Measurements from ENCODE around the gene ESPL1. TPM values are rescaled to one million over a fixed set of nuclear protein-coding genes. Genes with fewer than 3 reads are reported as not detected.

The ESPL1 gene
- total RNA-seq, 8 experiments from 2014 or later, result 0.50 to 15.2 (median 0.66) TPM

GRCh38 chr12:53299454-53300180 lies 31.5 kb downstream of the ESPL1 start, which contains the start of gene MYG1:
Gene MYG1, plus strand, starts transcription at chr12:53299695. Its CDS starts 43 bp downstream, at chr12:53299738.
- in situ Hi-C loops (cut with MboI; ENCODE audit: low pct_unique_long_range_greater_than_20kb in 2 of 9, low sequenced_read_pairs in 9 of 9, unreplicated experiment in 9 of 9), result loop anchor here in 1 of 9 experiments (25.0 kb wide), 1 partner anchor 112 kb away; the partner anchor contains the start of genes CSAD and ZNF740
- 0 to 1% (median 0%) methylated on average over 5 to 21 of the region's 51 CpGs; no CpG with 5 or more reads in 5 of the 10 experiments for WGBS, 10 experiments
- peak; percentile 67 to 89 (median 86) for ATAC-seq (replicated peaks in 6 of 8)

GRCh38 chr12:53300187-53300586 lies 32.1 kb downstream of the ESPL1 start:
- Histone ChIP-seq H3K4me3 (peak overlapping the region; percentile 57 to 95 (median 83)), H3K27ac (peak overlapping the region; percentile 67 to 85), H3K4me1 (replicated peaks in 1 of 2) (peaks cover 21 to 22% of the 10 kb centered on the region in 2 donors)
- ATAC-seq (replicated peaks in 6 of 8), result peak in 3 of 8 experiments; percentile 2 to 11 (median 8)
- in situ Hi-C loops (cut with MboI; ENCODE audit: low pct_unique_long_range_greater_than_20kb in 2 of 9, low sequenced_read_pairs in 9 of 9, unreplicated experiment in 9 of 9), result no loop called here
- 0 to 6% (median 2%) methylated on average over 2 to 7 of the region's 12 CpGs; no CpG with 5 or more reads in 6 of the 10 experiments for WGBS, 10 experiments

More at GRCh38 chr12:53299454-53300180, 31.5 kb downstream of the ESPL1 start, which contains the start of gene MYG1:
- H3K27ac ChIP-seq, result peak within 1 kb of the TSS; percentile 71 to 85
- H3K4me3 ChIP-seq, result peak within 1 kb of the TSS; percentile 57 to 95 (median 83)
- H3K4me1 ChIP-seq (replicated peaks in 1 of 2), result peaks cover 22 to 24% of the 10 kb centered on the region in 2 donors

GRCh38 chr12:53302903-53303302 lies 34.8 kb downstream of the ESPL1 start:
- Histone ChIP-seq H3K4me3 (no peak overlapping the region), H3K4me1 (replicated peaks in 1 of 2) (peaks cover 15 to 16% of the 10 kb centered on the region in 2 donors), H3K27ac (no peak overlapping the region)
- 80 to 100% (median 92%) methylated on average over 1 to 2 of the region's 5 CpGs; no CpG with 5 or more reads in 7 of the 10 experiments for WGBS, 10 experiments
- no peak for ATAC-seq (replicated peaks in 6 of 8)
- in situ Hi-C loops (cut with MboI; ENCODE audit: low pct_unique_long_range_greater_than_20kb in 2 of 9, low sequenced_read_pairs in 9 of 9, unreplicated experiment in 9 of 9), result no loop called here

- WGBS, 10 experiments, result 80 to 95% (median 92%) methylated on average over 2 to 8 of the region's 10 CpGs; no CpG with 5 or more reads in 5 of the 10 experiments
- in situ Hi-C loops (cut with MboI; ENCODE audit: low pct_unique_long_range_greater_than_20kb in 2 of 9, low sequenced_read_pairs in 9 of 9, unreplicated experiment in 9 of 9), result no loop called here
- Histone ChIP-seq H3K27ac (no peak overlapping the region), H3K4me3 (no peak overlapping the region), H3K4me1 (replicated peaks in 1 of 2) (no peaks in the 10 kb centered on the region)
- peak in 1 of 8 experiments; percentile 6 for ATAC-seq (replicated peaks in 6 of 8)
These were observed 38.7 kb downstream of the ESPL1 start for GRCh38 chr12:53306826-53307225.

GRCh38 chr12:53308276-53308675 lies 40.2 kb downstream of the ESPL1 start:
- no peak for ATAC-seq (replicated peaks in 6 of 8)
- in situ Hi-C loops (cut with MboI; ENCODE audit: low pct_unique_long_range_greater_than_20kb in 2 of 9, low sequenced_read_pairs in 9 of 9, unreplicated experiment in 9 of 9), result no loop called here
- Histone ChIP-seq H3K4me3 (no peak overlapping the region), H3K4me1 (replicated peaks in 1 of 2) (no peaks in the 10 kb centered on the region), H3K27ac (no peak overlapping the region)
- 33 to 80% (median 56%) methylated on average over 1 to 2 of the region's 4 CpGs; no CpG with 5 or more reads in 6 of the 10 experiments for WGBS, 10 experiments

GRCh38 chr12:53313996-53314395 lies 45.9 kb downstream of the ESPL1 start:
- H3K27ac ChIP-seq, result no peak overlapping the region
- WGBS, 10 experiments, result 80 to 100% (median 100%) methylated on average over 1 to 2 of the region's 3 CpGs; no CpG with 5 or more reads in 4 of the 10 experiments
- H3K4me1 ChIP-seq (replicated peaks in 1 of 2), result no peaks in the 10 kb centered on the region
- no peak overlapping the region for H3K4me3 ChIP-seq
- in situ Hi-C loops (cut with MboI; ENCODE audit: low pct_unique_long_range_greater_than_20kb in 2 of 9, low sequenced_read_pairs in 9 of 9, unreplicated experiment in 9 of 9), result no loop called here
- ATAC-seq (replicated peaks in 6 of 8), result no peak

- peak overlapping the region; percentile 97 to 98 for H3K27ac ChIP-seq
- in situ Hi-C loops (cut with MboI; ENCODE audit: low pct_unique_long_range_greater_than_20kb in 2 of 9, low sequenced_read_pairs in 9 of 9, unreplicated experiment in 9 of 9), result no loop called here
- peak overlapping the region; percentile 64 to 95 (median 75) for H3K4me3 ChIP-seq
- no peak for ATAC-seq (replicated peaks in 6 of 8)
- WGBS, 10 experiments, result 0 to 27% (median 13%) methylated on average over 1 to 9 of the region's 10 CpGs
- peaks cover 20 to 22% of the 10 kb centered on the region in 2 donors for H3K4me1 ChIP-seq (replicated peaks in 1 of 2)
These were observed 52.5 kb downstream of the ESPL1 start for GRCh38 chr12:53320352-53321195.

GRCh38 chr12:53324113-53324778 lies 56.1 kb downstream of the ESPL1 start:
- Histone ChIP-seq H3K4me1 (replicated peaks in 1 of 2) (peaks cover 23 to 24% of the 10 kb centered on the region in 2 donors), H3K27ac (no peak overlapping the region), H3K4me3 (peak overlapping the region; percentile 25 to 40 (median 39))
- in situ Hi-C loops (cut with MboI; ENCODE audit: low pct_unique_long_range_greater_than_20kb in 2 of 9, low sequenced_read_pairs in 9 of 9, unreplicated experiment in 9 of 9), result no loop called here
- WGBS, 10 experiments, result 0 to 78% (median 33%) methylated on average over 1 to 18 of the region's 28 CpGs; no CpG with 5 or more reads in 2 of the 10 experiments
- ATAC-seq (replicated peaks in 6 of 8), result no peak

GRCh38 chr12:53324779-53325510 lies 56.8 kb downstream of the ESPL1 start:
- WGBS, 10 experiments, result 0 to 3% (median 0%) methylated on average over 1 to 7 of the region's 69 CpGs; no CpG with 5 or more reads in 7 of the 10 experiments
- in situ Hi-C loops (cut with MboI; ENCODE audit: low pct_unique_long_range_greater_than_20kb in 2 of 9, low sequenced_read_pairs in 9 of 9, unreplicated experiment in 9 of 9), result loop anchor here in 3 of 9 experiments (25.0 kb wide), 2 partner anchors 112 to 187 kb away; partner anchors contain the start of genes NPFF (in 2 of the 3), TARBP2 (in 2 of the 3) and PRR13 (in 1 of the 3)
- Histone ChIP-seq H3K4me3 (peak overlapping the region; percentile 25 to 40 (median 39)), H3K27ac (peak overlapping the region in 1 of 2 donors; percentile 30), H3K4me1 (replicated peaks in 1 of 2) (peaks cover 22 to 24% of the 10 kb centered on the region in 2 donors)
- ATAC-seq (replicated peaks in 6 of 8), result peak; percentile 49 to 73 (median 66)

- WGBS, 10 experiments, result 0 to 33% (median 18%) methylated on average over 3 to 10 of the region's 50 CpGs; no CpG with 5 or more reads in 7 of the 10 experiments
- in situ Hi-C loops (cut with MboI; ENCODE audit: low pct_unique_long_range_greater_than_20kb in 2 of 9, low sequenced_read_pairs in 9 of 9, unreplicated experiment in 9 of 9), result loop anchor here in 3 of 9 experiments (25.0 kb wide), 2 partner anchors 112 to 187 kb away; partner anchors contain the start of genes NPFF (in 2 of the 3), TARBP2 (in 2 of the 3) and PRR13 (in 1 of the 3)
- Histone ChIP-seq H3K27ac (no peak overlapping the region), H3K4me3 (peak overlapping the region; percentile 25 to 40 (median 39)), H3K4me1 (replicated peaks in 1 of 2) (peaks cover 16 to 20% of the 10 kb centered on the region in 2 donors)
- no peak for ATAC-seq (replicated peaks in 6 of 8)
These were observed 57.5 kb downstream of the ESPL1 start for GRCh38 chr12:53325511-53326061.

- Histone ChIP-seq H3K4me3 (no peak overlapping the region), H3K27ac (no peak overlapping the region), H3K4me1 (replicated peaks in 1 of 2) (peaks cover 15 to 19% of the 10 kb centered on the region in 2 donors)
- 60 to 90% (median 77%) methylated on average over 1 to 7 of the region's 8 CpGs for WGBS, 10 experiments
- no peak for ATAC-seq (replicated peaks in 6 of 8)
- in situ Hi-C loops (cut with MboI; ENCODE audit: low pct_unique_long_range_greater_than_20kb in 2 of 9, low sequenced_read_pairs in 9 of 9, unreplicated experiment in 9 of 9), result loop anchor here in 3 of 9 experiments (25.0 kb wide), 2 partner anchors 111 to 186 kb away; partner anchors contain the start of genes NPFF (in 2 of the 3), TARBP2 (in 2 of the 3) and PRR13 (in 1 of the 3)
These were observed 58.5 kb downstream of the ESPL1 start for GRCh38 chr12:53326460-53327185.
